HCT116 (cell line): ENCODE results near the gene HAVCR2. TPM values are rescaled to one million over a fixed set of nuclear protein-coding genes. Genes with fewer than 3 reads are reported as not detected.

Source experiments
- ATAC-seq: fragments of 200-7000 bp; cut with Tn5 transposase; 2 replicates; pipeline ENCODE4 v1.9.1; 2020; ENCODE audit warnings: mild to moderate bottlenecking, moderate library complexity
- BruUV-seq: library from RNA; stranded (reverse); fragments of 400-500 nt; replicated peaks from 2 replicates; lab custom pipeline; 2021; lab: Mats Ljungman, UMichigan
- CTCF ChIA-PET: fragments of 300-600 bp; sonication (Branson Sonifier 250); formaldehyde crosslinking; loops from one replicate; lab custom pipeline; 2021; ENCODE audit warnings: antibody characterized with exemption; lab: Charles Lee
- POLR2A ChIA-PET: fragments of 300-600, 350-600 bp; sonication (Branson Sonifier 250); formaldehyde crosslinking; loops from one replicate; lab custom pipeline; 2021; ENCODE audit warnings: antibody characterized with exemption; lab: Charles Lee
- RAD21 ChIA-PET, 2 experiments: fragments of 300-600 bp; sonication (Branson Sonifier 250); formaldehyde crosslinking; loops; one replicate each; lab custom pipeline; 2023; ENCODE audit warnings: low total read pairs in 2 of 2; ENCODE audit not compliant: uncharacterized antibody in 2 of 2, unreplicated experiment in 2 of 2, low non-redundant PET in 1 of 2; lab: Charles Lee
- DNase-seq: peaks from one replicate; pipeline ENCODE4 v3.0.0-alpha.2; 2010; ENCODE audit warnings: low read depth, low spot score
- H2AFZ ChIP-seq: fragments of 200-600 bp; shearing (Covaris generic), sonication (generic); 2 replicates; pipeline ENCODE4 v1.6.1; 2017; ENCODE audit warnings: low read depth, mixed run types, mixed read lengths, antibody characterized with exemption, low read length; ENCODE audit not compliant: poor library complexity, severe bottlenecking
- H3K27ac ChIP-seq: 2 replicates; pipeline ENCODE4 v1.5.1; 2012; ENCODE audit warnings: low read depth, low read length
- H3K27me3 ChIP-seq: fragments of 200-600 bp; sonication (generic); 2 replicates; pipeline ENCODE4 v1.6.1; 2016; ENCODE audit warnings: mixed run types, low read length, mixed read lengths; ENCODE audit not compliant: insufficient read depth
- H3K36me3 ChIP-seq, 2 experiments: fragments of 200-500 bp in 1 of 2; fragments of 200-600 bp in 1 of 2; sonication (Bioruptor generic) in 1 of 2; sonication (generic) in 1 of 2; 2 replicates each; pipeline versions ENCODE4 v1.5.1 to v1.6.1; 2014 to 2016; ENCODE audit warnings: low read length in 2 of 2, inconsistent platforms in 1 of 2, mixed read lengths in 1 of 2, mixed run types in 1 of 2; ENCODE audit not compliant: insufficient read depth in 2 of 2, control insufficient read depth in 1 of 2
- H3K4me1 ChIP-seq, 2 experiments: fragments of 200-600 bp in 1 of 2; sonication (generic) in 1 of 2; 2 replicates each; pipeline versions ENCODE4 v1.5.1 to v1.6.1; 2012 to 2017; ENCODE audit warnings: low read length in 2 of 2, inconsistent platforms in 1 of 2, mild to moderate bottlenecking in 1 of 2, mixed read lengths in 1 of 2, mixed run types in 1 of 2, moderate library complexity in 1 of 2; ENCODE audit not compliant: insufficient read depth in 2 of 2, control insufficient read depth in 1 of 2
- H3K4me2 ChIP-seq: fragments of 200-600 bp; sonication (generic); 2 replicates; pipeline ENCODE4 v1.6.1; 2017; ENCODE audit warnings: mixed run types, low read length, mixed read lengths
- H3K4me3 ChIP-seq, 2 experiments: fragments of 200-600 bp in 1 of 2; sonication (generic) in 1 of 2; replicated peaks in 1 of 2; 2 replicates each; pipeline ENCODE4 v1.5.1; 2011 to 2016; ENCODE audit warnings: low read length in 2 of 2, control low read depth in 1 of 2, low read depth in 1 of 2, mild to moderate bottlenecking in 1 of 2, mixed read lengths in 1 of 2, mixed run types in 1 of 2
- H3K79me2 ChIP-seq: fragments of 200-600 bp; sonication (generic); 2 replicates; pipeline ENCODE4 v1.6.1; 2017; ENCODE audit warnings: mild to moderate bottlenecking, mixed run types, low read length, moderate library complexity, mixed read lengths; ENCODE audit not compliant: insufficient read depth
- H3K9ac ChIP-seq: fragments of 200-600 bp; sonication (generic); 2 replicates; pipeline ENCODE4 v1.6.1; 2016; ENCODE audit warnings: low read length, mixed read lengths
- H3K9me2 ChIP-seq: fragments of 200-600 bp; sonication (generic), shearing (Covaris generic); 2 replicates; pipeline ENCODE4 v1.6.1; 2017; ENCODE audit warnings: mixed run types, mild to moderate bottlenecking, moderate library complexity; ENCODE audit not compliant: insufficient read depth
- H3K9me3 ChIP-seq, 2 experiments: fragments of 200-500 bp in 1 of 2; fragments of 200-600 bp in 1 of 2; sonication (Bioruptor generic) in 1 of 2; sonication (generic) in 1 of 2; 2 replicates each; pipeline ENCODE4 v1.6.1; 2014 to 2017; ENCODE audit warnings: low read length in 2 of 2, mixed read lengths in 2 of 2, inconsistent platforms in 1 of 2, low read depth in 1 of 2, mild to moderate bottlenecking in 1 of 2, mixed run types in 1 of 2, moderate library complexity in 1 of 2; ENCODE audit not compliant: control insufficient read depth in 1 of 2, insufficient read depth in 1 of 2
- H4K20me1 ChIP-seq: fragments of 200-600 bp; sonication (generic), shearing (Covaris generic); 2 replicates; pipeline ENCODE4 v1.6.1; 2017; ENCODE audit warnings: mixed run types, mild to moderate bottlenecking, moderate library complexity; ENCODE audit not compliant: insufficient read depth
- CBX3 ChIP-seq: IDR thresholded peaks from 2 replicates; pipeline ENCODE4 v1.6.1; 2012; ENCODE audit warnings: low read depth
- CEBPB ChIP-seq: IDR thresholded peaks from 2 replicates; pipeline ENCODE4 v1.6.1; 2012; ENCODE audit warnings: low read depth
- ELF1 ChIP-seq: IDR thresholded peaks from 2 replicates; pipeline ENCODE4 v1.6.1; 2012; ENCODE audit warnings: low read depth, borderline replicate concordance
- EZH2 ChIP-seq: fragments of 200-600 bp; sonication (generic); IDR thresholded peaks from 2 replicates; pipeline ENCODE4 v1.6.1; 2017; ENCODE audit warnings: antibody characterized with exemption, mixed run types
- EZH2phosphoT487 ChIP-seq: fragments of 200-600 bp; IDR thresholded peaks from 2 replicates; pipeline ENCODE4 v1.6.1; 2018; ENCODE audit warnings: antibody characterized with exemption, borderline replicate concordance
- FOSL1 ChIP-seq: IDR thresholded peaks from 2 replicates; pipeline ENCODE4 v1.6.1; 2012; ENCODE audit warnings: low read depth
- JUND ChIP-seq: IDR thresholded peaks from 2 replicates; pipeline ENCODE4 v1.6.1; 2012
- POLR2AphosphoS5 ChIP-seq: IDR thresholded peaks from 2 replicates; pipeline ENCODE4 v1.6.1; 2011; ENCODE audit warnings: mild to moderate bottlenecking, low read depth, low read length, moderate library complexity
- RAD21 ChIP-seq: IDR thresholded peaks from 2 replicates; pipeline ENCODE4 v1.6.1; 2012; ENCODE audit warnings: low read depth, mild to moderate bottlenecking
- SP1 ChIP-seq: IDR thresholded peaks from 2 replicates; pipeline ENCODE4 v1.6.1; 2012; ENCODE audit warnings: low read depth
- SRF ChIP-seq: IDR thresholded peaks from 2 replicates; pipeline ENCODE4 v1.6.1; 2012; ENCODE audit warnings: low read depth
- TCF7L2 ChIP-seq: IDR thresholded peaks from 2 replicates; pipeline ENCODE4 v1.7.0; 2011; ENCODE audit warnings: borderline replicate concordance, inconsistent platforms; ENCODE audit not compliant: insufficient read depth, insufficient read length; ENCODE audit errors: extremely low read depth
- ZFX ChIP-seq: fragments of 450-650 bp; IDR thresholded peaks from 2 replicates; pipeline ENCODE4 v1.6.1; 2017
- intact Hi-C: fragments of 100-400 bp; cut with micrococcal nuclease; formaldehyde crosslinking; loops from 2 replicates; pipeline ENCODE4 v1.10.0; 2022
- total RNA-seq: library from RNA; stranded (reverse); gene quantifications from one replicate; pipeline ENCODE4 v1.2.1, GENCODE V29; 2021; ENCODE audit not compliant: unreplicated experiment
- TF ChIP-seq, protein P1 (sequence below): IDR thresholded peaks from 2 replicates; pipeline ENCODE4 v1.6.1; 2011; ENCODE audit warnings: mild to moderate bottlenecking, low read length, moderate library complexity; ENCODE audit not compliant: insufficient replicate concordance; ENCODE audit errors: extremely low read depth
- TF ChIP-seq, protein P2 (sequence below): IDR thresholded peaks from 2 replicates; pipeline ENCODE4 v1.6.1; 2012
- TF ChIP-seq, protein P3 (sequence below), 3 experiments: fragments of 200-600 bp in 1 of 3; sonication (generic) in 1 of 3; IDR thresholded peaks in 2 of 3; conservative IDR thresholded peaks in 1 of 3; 2 replicates each; pipeline ENCODE4 v1.5.1; 2012 to 2017; ENCODE audit warnings: low read depth in 2 of 3, low read length in 2 of 3, antibody characterized with exemption in 1 of 3, borderline replicate concordance in 1 of 3, control low read depth in 1 of 3, mild to moderate bottlenecking in 1 of 3, mixed read lengths in 1 of 3, mixed run types in 1 of 3, moderate library complexity in 1 of 3; ENCODE audit not compliant: insufficient read depth in 1 of 3
- TF ChIP-seq, protein P4 (sequence below): IDR thresholded peaks from 2 replicates; pipeline ENCODE4 v1.6.1; 2012; ENCODE audit warnings: low read depth
- TF ChIP-seq, protein P5 (sequence below): IDR thresholded peaks from 2 replicates; pipeline ENCODE4 v1.6.1; 2012

Gene HAVCR2
- total RNA-seq, 1 experiment from 2014 or later: 0.07 TPM

DNA sequence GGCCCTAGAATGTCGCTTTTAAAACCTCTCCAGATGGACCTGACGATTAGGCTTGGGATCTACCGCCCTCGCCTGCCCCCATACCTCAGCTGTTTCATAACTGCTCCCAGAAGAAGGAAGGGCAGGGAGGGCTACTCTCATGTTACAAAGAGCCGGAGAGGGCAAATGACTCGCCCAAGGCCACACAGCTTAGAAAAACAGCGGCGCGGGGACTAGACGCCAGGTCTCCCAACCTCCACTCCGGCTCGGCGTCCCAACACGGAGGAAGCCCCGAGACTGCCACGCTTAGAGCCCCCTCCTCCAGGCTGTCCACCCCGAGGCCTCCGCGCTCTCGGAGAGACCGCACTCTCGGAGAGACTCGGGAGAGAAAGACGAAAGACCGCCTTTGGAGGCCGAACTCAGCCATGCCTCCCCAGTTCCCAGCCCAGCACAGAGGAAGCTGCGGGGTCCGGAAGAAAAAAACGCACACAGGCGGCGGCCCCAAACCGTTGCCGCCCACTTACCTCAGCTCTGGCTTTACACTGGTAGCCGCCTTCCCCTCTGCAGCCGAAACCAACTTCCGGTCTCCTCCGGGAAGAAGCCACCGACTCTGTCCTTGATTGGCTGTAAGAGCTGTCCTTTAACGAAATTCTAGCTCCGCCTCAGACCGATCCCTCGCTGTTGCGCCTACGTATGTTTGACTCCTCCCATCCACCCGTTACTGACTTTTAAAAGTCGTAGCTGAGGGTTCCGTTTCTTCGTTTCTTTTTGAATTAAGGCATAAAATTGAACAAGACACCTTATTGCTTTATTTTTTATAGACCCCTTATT, 33.7 kb upstream of the HAVCR2 start, which contains the start of gene MED7:
Gene MED7 (minus strand): TSS at position 549 of the 810 bp plus-strand sequence. CDS start 3,434 bp downstream, outside the sequence.
- no peaks in the 10 kb centered on the region for H4K20me1 ChIP-seq
- H3K27me3 ChIP-seq: no peaks in the 10 kb centered on the region
- POLR2A ChIA-PET: interaction anchor here (0.7 to 1.8 kb wide), 3 partner anchors 11 to 539 kb away, joined by 3 to 7 read pairs (median 4); no protein-coding TSS in a partner anchor
- no peaks in the 10 kb centered on the region for H3K9me2 ChIP-seq
- peak within 1 kb of the TSS; percentile 87 for H3K4me2 ChIP-seq
- H3K4me3 ChIP-seq: peak within 1 kb of the TSS; percentile 94 to 95
- ATAC-seq (peak; percentile 99), DNase-seq (peak; percentile 99)
- CTCF ChIA-PET: interaction anchor here (0.8 to 1.8 kb wide), 4 partner anchors 8 to 112 kb away, joined by 3 to 14 read pairs (median 4); no protein-coding TSS in a partner anchor
- peaks cover 0 to 12% of the 10 kb centered on the region in 2 experiments; a peak in 2 of 4 replicates for H3K36me3 ChIP-seq
- RAD21 ChIA-PET: no interaction called here
- H3K79me2 ChIP-seq: peaks cover 27% of the 10 kb centered on the region
- peak within 1 kb of the TSS; percentile 89 for H3K9ac ChIP-seq
- peak within 1 kb of the TSS; percentile 73 for H3K27ac ChIP-seq
- H3K4me1 ChIP-seq: peaks cover 5 to 13% of the 10 kb centered on the region in 2 experiments; a peak in 3 of 4 replicates
- H2AFZ ChIP-seq: peak within 1 kb of the TSS; percentile 50
- H3K9me3 ChIP-seq: no peaks in the 10 kb centered on the region
- BruUV-seq: TSS peak; percentile 77
- intact Hi-C loops: loop anchor here (10.0 kb wide), 2 partner anchors 122 to 602 kb away; partner anchors contain the start of genes CYFIP2 and LSM11
- TF ChIP-seq ZFX: peak; percentile 52; the same call in 1 of the 2 replicates
- no peak for TF ChIP-seq RAD21
- TF ChIP-seq JUND: no peak
- TF ChIP-seq, protein P1, sequence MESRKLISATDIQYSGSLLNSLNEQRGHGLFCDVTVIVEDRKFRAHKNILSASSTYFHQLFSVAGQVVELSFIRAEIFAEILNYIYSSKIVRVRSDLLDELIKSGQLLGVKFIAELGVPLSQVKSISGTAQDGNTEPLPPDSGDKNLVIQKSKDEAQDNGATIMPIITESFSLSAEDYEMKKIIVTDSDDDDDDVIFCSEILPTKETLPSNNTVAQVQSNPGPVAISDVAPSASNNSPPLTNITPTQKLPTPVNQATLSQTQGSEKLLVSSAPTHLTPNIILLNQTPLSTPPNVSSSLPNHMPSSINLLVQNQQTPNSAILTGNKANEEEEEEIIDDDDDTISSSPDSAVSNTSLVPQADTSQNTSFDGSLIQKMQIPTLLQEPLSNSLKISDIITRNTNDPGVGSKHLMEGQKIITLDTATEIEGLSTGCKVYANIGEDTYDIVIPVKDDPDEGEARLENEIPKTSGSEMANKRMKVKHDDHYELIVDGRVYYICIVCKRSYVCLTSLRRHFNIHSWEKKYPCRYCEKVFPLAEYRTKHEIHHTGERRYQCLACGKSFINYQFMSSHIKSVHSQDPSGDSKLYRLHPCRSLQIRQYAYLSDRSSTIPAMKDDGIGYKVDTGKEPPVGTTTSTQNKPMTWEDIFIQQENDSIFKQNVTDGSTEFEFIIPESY: no peak
- no peak; the same call in 1 of the 2 replicates for TF ChIP-seq SRF
- TF ChIP-seq, protein P2, sequence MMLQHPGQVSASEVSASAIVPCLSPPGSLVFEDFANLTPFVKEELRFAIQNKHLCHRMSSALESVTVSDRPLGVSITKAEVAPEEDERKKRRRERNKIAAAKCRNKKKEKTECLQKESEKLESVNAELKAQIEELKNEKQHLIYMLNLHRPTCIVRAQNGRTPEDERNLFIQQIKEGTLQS: no peak
- TF ChIP-seq TCF7L2: no peak
- TF ChIP-seq EZH2: no peak
- peak; percentile 55 for TF ChIP-seq ELF1
- TF ChIP-seq, protein P3, sequence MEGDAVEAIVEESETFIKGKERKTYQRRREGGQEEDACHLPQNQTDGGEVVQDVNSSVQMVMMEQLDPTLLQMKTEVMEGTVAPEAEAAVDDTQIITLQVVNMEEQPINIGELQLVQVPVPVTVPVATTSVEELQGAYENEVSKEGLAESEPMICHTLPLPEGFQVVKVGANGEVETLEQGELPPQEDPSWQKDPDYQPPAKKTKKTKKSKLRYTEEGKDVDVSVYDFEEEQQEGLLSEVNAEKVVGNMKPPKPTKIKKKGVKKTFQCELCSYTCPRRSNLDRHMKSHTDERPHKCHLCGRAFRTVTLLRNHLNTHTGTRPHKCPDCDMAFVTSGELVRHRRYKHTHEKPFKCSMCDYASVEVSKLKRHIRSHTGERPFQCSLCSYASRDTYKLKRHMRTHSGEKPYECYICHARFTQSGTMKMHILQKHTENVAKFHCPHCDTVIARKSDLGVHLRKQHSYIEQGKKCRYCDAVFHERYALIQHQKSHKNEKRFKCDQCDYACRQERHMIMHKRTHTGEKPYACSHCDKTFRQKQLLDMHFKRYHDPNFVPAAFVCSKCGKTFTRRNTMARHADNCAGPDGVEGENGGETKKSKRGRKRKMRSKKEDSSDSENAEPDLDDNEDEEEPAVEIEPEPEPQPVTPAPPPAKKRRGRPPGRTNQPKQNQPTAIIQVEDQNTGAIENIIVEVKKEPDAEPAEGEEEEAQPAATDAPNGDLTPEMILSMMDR (IDR thresholded peaks at IDR 0.05 in 2 of 3, conservative IDR thresholded peaks at IDR 0.05 in 1 of 3; ENCODE audit: borderline replicate concordance in 1 of 3, insufficient read depth in 1 of 3, low read depth in 2 of 3, low read length in 2 of 3): no peak
- peak; percentile 12; the same call in 1 of the 2 replicates for TF ChIP-seq CEBPB
- no peak for TF ChIP-seq EZH2phosphoT487
- TF ChIP-seq, protein P4, sequence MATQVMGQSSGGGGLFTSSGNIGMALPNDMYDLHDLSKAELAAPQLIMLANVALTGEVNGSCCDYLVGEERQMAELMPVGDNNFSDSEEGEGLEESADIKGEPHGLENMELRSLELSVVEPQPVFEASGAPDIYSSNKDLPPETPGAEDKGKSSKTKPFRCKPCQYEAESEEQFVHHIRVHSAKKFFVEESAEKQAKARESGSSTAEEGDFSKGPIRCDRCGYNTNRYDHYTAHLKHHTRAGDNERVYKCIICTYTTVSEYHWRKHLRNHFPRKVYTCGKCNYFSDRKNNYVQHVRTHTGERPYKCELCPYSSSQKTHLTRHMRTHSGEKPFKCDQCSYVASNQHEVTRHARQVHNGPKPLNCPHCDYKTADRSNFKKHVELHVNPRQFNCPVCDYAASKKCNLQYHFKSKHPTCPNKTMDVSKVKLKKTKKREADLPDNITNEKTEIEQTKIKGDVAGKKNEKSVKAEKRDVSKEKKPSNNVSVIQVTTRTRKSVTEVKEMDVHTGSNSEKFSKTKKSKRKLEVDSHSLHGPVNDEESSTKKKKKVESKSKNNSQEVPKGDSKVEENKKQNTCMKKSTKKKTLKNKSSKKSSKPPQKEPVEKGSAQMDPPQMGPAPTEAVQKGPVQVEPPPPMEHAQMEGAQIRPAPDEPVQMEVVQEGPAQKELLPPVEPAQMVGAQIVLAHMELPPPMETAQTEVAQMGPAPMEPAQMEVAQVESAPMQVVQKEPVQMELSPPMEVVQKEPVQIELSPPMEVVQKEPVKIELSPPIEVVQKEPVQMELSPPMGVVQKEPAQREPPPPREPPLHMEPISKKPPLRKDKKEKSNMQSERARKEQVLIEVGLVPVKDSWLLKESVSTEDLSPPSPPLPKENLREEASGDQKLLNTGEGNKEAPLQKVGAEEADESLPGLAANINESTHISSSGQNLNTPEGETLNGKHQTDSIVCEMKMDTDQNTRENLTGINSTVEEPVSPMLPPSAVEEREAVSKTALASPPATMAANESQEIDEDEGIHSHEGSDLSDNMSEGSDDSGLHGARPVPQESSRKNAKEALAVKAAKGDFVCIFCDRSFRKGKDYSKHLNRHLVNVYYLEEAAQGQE: no peak
- no peak for TF ChIP-seq CBX3
- TF ChIP-seq POLR2AphosphoS5: peak; percentile 93
- TF ChIP-seq SP1: peak; percentile 85
- TF ChIP-seq, protein P5, sequence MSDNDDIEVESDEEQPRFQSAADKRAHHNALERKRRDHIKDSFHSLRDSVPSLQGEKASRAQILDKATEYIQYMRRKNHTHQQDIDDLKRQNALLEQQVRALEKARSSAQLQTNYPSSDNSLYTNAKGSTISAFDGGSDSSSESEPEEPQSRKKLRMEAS: no peak
- TF ChIP-seq FOSL1: no peak; the same call in 1 of the 2 replicates
